Activated naive CD8-positive, alpha-beta T cell treated with anti-CD3 and anti-CD28 coated beads, Interleukin-2, amount 10 ng/mL, durations not matched to agents 7 days and 5 days (primary cell): ENCODE measurements around the gene COL23A1. TPM values are rescaled to one million over a fixed set of nuclear protein-coding genes. Genes with fewer than 3 reads are reported as not detected.

Source experiments
- ATAC-seq: fragments of 150-1000 bp; cut with Tn5 transposase; one replicate; pipeline ENCODE4 v1.10.0; 2021; ENCODE audit warnings: low read depth, moderate library complexity
- POLR2A ChIA-PET: fragments of 350-600 bp; sonication (Branson Sonifier 250); formaldehyde crosslinking; loops from one replicate; lab custom pipeline; 2021; ENCODE audit warnings: antibody characterized with exemption; lab: Charles Lee
- DNase-seq: peaks from one replicate; pipeline ENCODE4 v3.0.0; 2021
- H3K27ac Mint-ChIP-seq: one replicate; pipeline ENCODE4 v1.8.0; 2022; ENCODE audit warnings: mild to moderate bottlenecking, mixed read lengths
- H3K27me3 Mint-ChIP-seq: one replicate; pipeline ENCODE4 v1.8.0; 2022; ENCODE audit warnings: mild to moderate bottlenecking, moderate library complexity, mixed read lengths
- H3K36me3 Mint-ChIP-seq: one replicate; pipeline ENCODE4 v1.8.0; 2021; ENCODE audit warnings: mild to moderate bottlenecking, mixed read lengths
- H3K4me1 Mint-ChIP-seq: one replicate; pipeline ENCODE4 v1.8.0; 2021; ENCODE audit warnings: mixed read lengths
- H3K4me3 Mint-ChIP-seq: one replicate; pipeline ENCODE4 v1.8.0; 2022; ENCODE audit warnings: mild to moderate bottlenecking, moderate library complexity, mixed read lengths
- H3K9me3 Mint-ChIP-seq: one replicate; pipeline ENCODE4 v1.8.0; 2021; ENCODE audit warnings: mixed read lengths
- total RNA-seq, 2 experiments: library from RNA; stranded (reverse); gene quantifications; one replicate each; pipeline ENCODE4 v1.2.3, GENCODE V29; 2021

Gene COL23A1
- total RNA-seq, 2 experiments from 2014 or later, result 0.60 to 0.83 TPM

DNA sequence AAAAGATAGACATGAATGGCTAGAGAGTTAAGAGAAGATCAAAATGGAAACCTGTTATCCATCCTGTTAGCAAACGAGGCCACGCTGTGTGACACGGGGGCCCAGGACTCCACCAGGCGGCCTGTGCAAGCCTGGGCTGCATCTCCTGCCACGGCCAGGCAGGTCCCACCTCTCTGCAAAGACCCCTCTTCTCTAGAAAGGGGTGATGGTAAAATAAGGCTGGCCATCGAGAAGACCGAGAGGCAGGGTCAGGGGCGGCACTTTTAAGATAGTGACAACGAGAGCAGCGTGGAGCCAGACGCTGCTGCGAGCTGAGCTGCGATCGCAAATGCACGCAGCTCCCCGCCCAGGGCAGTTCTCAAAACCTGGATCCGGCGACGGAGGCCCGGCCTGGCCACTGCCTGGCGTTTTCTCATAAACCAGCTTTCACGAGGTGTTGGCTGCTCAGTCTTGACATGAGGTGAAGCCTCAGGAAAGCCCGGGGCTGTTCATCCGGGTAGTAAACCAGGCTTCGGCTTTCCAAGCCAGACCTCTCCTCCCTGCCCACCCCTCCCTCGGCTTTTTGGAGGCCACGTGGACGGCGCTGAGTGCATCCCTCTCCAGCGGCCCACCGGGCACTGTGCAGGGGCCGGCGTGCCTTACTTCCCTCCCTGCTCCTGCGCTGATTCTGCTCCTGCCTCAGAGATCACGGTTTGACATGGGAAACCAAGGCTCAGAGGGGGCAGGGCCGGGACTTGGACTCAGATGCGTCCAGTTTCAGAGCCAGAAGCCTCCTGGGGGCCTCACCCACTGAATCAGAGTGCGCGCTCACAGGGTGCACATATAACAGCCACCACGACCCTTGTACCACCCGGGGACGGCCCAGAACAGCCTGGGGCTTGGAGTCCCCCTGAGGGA lies 206.0 kb downstream of the COL23A1 start:
- Mint-ChIP-seq H3K9me3 (no peaks in the 10 kb centered on the region), H3K4me3 (no peak overlapping the region), H3K4me1 (no peaks in the 10 kb centered on the region), H3K27me3 (no peaks in the 10 kb centered on the region), H3K36me3 (no peaks in the 10 kb centered on the region), H3K27ac (no peak overlapping the region)
- DNase-seq, result no peak
- POLR2A ChIA-PET, result no interaction called here
- ATAC-seq, result no peak

DNA sequence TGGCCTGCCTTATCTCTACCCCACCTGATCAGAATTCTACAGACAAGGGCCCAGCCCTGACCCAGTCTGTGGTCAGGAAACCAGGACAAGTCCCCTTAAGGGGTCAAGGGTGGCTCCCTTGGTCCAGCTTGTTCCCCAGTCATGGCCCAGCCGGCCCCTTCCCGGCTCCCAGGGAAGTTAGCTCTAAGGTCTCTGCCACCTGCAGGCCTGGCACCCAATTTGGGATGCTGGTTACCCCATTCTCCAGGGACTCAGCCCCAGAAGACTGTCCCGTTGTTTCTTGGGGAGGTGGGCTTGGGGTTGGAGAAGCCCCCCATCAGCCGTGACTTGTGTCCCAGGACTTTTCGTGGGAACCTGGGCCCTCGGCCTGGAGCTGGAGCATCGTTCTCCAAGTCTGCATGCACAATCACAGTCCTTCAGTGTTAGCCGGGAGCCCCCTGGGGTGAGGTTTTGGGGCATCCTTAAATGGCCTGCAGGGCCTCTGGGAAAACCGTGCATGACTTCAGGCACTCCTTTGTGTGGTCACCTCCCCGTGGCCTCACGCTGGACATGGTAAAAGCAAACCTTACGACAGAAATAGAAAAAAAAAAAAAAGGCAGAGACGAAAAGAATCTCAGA lies 206.8 kb downstream of the COL23A1 start:
- Mint-ChIP-seq H3K27me3 (no peaks in the 10 kb centered on the region), H3K4me1 (no peaks in the 10 kb centered on the region), H3K9me3 (no peaks in the 10 kb centered on the region), H3K4me3 (no peak overlapping the region), H3K27ac (no peak overlapping the region), H3K36me3 (no peaks in the 10 kb centered on the region)
- ATAC-seq (no peak), DNase-seq (no peak)
- POLR2A ChIA-PET, result no interaction called here

DNA sequence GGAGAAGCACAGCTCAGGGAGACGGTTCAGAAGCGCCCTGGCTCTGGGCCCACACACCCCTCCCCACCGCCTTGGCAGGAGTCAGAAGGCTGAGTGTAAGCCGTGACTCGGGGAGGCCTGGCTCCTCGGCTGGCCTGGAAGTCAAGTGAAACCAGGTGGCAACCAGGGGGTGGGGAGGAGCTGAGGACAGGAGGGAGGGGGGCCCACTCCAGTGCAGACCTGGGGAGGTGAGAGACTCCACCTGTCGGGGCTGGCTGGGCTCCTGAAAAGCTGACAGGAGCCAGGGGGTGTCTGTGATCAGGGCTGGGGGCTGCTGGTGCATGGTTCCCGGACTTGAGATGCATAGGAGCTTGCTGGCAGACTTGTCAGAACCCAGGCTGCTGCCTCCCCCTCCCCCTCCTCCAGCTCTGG lies 207.4 kb downstream of the COL23A1 start:
- POLR2A ChIA-PET, result no interaction called here
- H3K27ac Mint-ChIP-seq, result no peak overlapping the region
- H3K27me3 Mint-ChIP-seq, result no peaks in the 10 kb centered on the region
- DNase-seq (no peak), ATAC-seq (no peak)
- no peaks in the 10 kb centered on the region for H3K36me3 Mint-ChIP-seq
- H3K9me3 Mint-ChIP-seq, result no peaks in the 10 kb centered on the region
- H3K4me1 Mint-ChIP-seq, result no peaks in the 10 kb centered on the region
- H3K4me3 Mint-ChIP-seq, result no peak overlapping the region

DNA sequence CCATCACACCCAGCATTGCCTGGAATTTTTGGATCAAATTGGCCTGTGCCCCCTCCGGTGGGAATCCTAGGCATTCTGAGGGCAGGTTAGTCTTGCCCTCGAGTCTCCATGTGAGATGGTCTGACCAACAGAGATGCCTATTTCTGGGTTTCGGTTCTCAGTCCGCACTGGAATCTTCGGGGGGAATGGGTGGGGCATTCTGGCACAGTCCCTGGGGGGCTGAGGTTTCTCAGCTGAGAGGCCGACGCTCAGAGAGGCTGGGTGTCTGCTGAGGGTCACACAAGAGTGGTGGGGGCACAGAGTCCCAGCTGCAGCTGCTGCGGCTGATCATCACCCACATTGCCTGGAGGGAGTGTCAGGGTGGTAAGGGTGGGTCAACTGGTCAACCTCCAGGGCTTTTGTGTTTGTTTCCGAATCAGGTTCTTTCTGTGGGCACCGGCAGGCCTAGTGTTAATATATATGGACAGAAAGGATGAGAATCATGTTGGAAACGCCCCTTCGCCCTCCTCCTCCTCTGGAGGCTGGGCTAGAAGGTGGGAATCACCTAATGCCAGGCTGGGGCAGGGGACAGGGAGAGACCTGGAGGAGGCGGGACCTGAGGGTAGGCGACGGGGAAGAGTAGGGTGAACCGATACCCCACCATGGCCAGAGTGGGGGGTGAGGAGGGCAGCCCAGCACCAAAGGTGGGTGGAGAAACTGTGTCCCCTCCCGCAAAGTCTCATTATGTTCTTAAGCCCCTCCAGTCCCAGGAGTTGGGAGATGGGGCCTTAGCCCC lies 208.1 kb downstream of the COL23A1 start:
- Mint-ChIP-seq H3K4me1 (no peaks in the 10 kb centered on the region), H3K36me3 (no peaks in the 10 kb centered on the region), H3K27me3 (no peaks in the 10 kb centered on the region), H3K27ac (no peak overlapping the region), H3K4me3 (no peak overlapping the region), H3K9me3 (no peaks in the 10 kb centered on the region)
- DNase-seq (no peak), ATAC-seq (no peak)
- POLR2A ChIA-PET, result interaction anchor here (0.6 kb wide), 1 partner anchor 305 kb away, joined by 3 read pairs; no protein-coding TSS in a partner anchor

DNA sequence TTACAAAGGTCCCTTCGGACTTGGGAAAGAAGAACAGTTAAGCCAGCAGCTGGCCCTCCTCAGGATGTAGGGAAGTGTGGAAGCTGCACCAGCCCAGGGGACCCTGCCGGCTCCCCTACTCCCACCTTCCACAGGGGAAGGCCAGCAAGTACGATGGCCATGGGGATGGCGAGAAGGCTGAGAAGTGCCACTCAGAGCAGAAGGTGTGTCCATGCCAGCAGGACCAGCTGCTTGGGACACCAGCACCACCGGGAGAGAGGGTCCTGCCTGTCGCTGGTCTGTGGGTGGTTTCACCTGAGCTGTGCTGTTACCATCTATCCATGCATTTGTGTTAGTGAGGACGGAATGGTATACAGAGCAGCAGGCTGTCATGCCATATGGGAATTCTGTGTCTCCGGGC lies 209.0 kb downstream of the COL23A1 start:
- H3K4me1 Mint-ChIP-seq, result no peaks in the 10 kb centered on the region
- H3K27ac Mint-ChIP-seq, result no peak overlapping the region
- DNase-seq, result no peak
- H3K4me3 Mint-ChIP-seq, result no peak overlapping the region
- H3K36me3 Mint-ChIP-seq, result no peaks in the 10 kb centered on the region
- ATAC-seq, result no peak
- no peaks in the 10 kb centered on the region for H3K27me3 Mint-ChIP-seq
- POLR2A ChIA-PET, result no interaction called here
- no peaks in the 10 kb centered on the region for H3K9me3 Mint-ChIP-seq

DNA sequence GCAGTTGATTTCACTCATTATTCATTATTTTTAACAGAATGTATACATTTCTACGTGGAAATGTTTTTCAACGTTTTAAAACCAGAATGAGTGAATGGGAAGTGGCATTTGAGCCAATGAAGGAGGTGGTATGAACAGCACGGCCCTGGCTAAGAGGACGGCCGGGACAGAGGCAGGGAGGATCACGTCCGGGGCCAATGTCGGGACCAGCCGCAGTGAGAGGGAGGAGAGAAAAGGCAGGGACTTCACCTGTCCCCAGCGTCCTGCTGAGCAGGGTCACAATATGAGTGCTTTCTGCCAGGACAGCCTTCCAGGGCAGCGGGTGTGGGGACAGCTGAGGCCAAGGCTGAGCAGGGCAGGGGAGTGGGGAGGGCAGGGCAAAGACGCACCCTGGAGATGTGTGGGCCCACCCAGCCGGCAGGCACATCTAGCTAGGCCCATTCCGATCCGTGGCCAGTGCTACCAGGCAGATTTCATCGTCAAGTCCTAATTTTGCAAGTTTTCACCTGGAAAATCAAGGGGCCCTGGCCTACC lies 209.6 kb downstream of the COL23A1 start:
- no peaks in the 10 kb centered on the region for H3K36me3 Mint-ChIP-seq
- DNase-seq (no peak), ATAC-seq (no peak)
- H3K27ac Mint-ChIP-seq, result no peak overlapping the region
- H3K9me3 Mint-ChIP-seq, result no peaks in the 10 kb centered on the region
- H3K4me3 Mint-ChIP-seq, result no peak overlapping the region
- H3K27me3 Mint-ChIP-seq, result no peaks in the 10 kb centered on the region
- POLR2A ChIA-PET, result no interaction called here
- H3K4me1 Mint-ChIP-seq, result no peaks in the 10 kb centered on the region

DNA sequence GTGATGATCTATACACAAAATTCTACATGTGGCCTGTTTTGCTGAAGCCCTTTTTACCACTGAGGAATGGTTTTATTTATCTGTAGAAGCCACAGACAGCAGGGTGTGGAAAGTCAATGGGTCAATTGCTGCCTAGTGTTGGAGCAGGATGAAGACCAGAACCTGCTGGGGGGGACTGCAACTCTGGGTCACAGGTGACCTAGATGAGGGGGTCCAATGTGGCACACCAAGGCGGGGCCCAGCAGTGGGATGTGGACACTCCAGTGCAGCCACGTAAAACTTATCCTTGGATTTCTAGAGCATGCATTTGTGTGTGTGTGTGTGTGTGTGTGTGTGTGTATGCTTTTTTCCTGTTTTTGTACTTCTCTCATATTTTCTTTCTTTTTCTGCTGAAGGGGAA lies 210.1 kb downstream of the COL23A1 start:
- no peaks in the 10 kb centered on the region for H3K36me3 Mint-ChIP-seq
- POLR2A ChIA-PET, result no interaction called here
- no peaks in the 10 kb centered on the region for H3K4me1 Mint-ChIP-seq
- DNase-seq (no peak), ATAC-seq (no peak)
- no peak overlapping the region for H3K27ac Mint-ChIP-seq
- H3K27me3 Mint-ChIP-seq, result no peaks in the 10 kb centered on the region
- H3K4me3 Mint-ChIP-seq, result no peak overlapping the region
- H3K9me3 Mint-ChIP-seq, result no peaks in the 10 kb centered on the region

DNA sequence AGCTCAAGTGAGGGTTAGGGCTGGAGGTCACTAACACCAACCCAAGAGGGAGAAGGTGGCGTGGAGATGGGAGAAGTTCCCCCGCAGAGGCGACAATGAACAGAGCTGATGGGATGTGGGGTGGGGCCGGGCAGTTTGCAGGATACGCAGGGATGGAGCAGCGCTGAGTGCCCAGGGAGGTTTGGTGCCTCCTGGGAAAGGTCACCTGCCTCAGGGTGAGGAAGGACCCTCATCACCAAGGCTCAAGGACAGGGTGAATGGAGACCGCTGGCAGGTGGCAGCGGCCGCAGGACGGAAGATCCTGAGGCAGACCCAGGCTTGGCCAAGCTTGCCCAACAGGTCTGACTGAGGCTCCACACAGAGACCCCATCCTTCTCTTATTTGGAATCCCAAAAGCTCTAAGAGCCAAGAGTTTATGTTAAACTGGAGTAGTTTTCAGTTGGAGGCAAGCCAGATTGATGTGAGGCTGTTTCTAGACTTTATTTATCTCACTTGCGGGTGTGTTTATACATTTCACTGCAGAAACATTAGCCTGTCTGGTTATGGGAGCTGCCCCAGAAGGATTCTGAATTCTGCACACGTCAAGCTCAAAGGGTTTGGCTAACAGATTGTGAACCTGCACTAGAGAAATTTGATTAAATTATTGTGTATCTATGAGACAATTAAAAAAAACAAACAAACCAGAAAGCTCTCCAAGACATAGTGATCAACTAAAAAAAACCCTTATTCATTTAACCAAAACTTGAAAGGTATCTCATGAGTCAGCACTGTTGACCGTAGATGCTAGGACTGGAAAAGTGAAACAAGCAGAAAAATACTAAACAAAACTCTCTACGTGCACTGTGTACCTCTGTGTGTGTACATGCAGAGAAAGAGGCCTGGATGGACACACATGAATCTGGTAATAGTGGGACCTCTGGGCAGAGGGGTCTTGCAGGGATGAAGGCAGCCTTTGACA lies 211.4 kb downstream of the COL23A1 start:
- Mint-ChIP-seq H3K27me3 (no peaks in the 10 kb centered on the region), H3K4me1 (no peaks in the 10 kb centered on the region), H3K36me3 (no peaks in the 10 kb centered on the region), H3K27ac (no peak overlapping the region), H3K4me3 (no peak overlapping the region), H3K9me3 (no peaks in the 10 kb centered on the region)
- no peak for ATAC-seq
- no peak for DNase-seq
- POLR2A ChIA-PET, result no interaction called here

DNA sequence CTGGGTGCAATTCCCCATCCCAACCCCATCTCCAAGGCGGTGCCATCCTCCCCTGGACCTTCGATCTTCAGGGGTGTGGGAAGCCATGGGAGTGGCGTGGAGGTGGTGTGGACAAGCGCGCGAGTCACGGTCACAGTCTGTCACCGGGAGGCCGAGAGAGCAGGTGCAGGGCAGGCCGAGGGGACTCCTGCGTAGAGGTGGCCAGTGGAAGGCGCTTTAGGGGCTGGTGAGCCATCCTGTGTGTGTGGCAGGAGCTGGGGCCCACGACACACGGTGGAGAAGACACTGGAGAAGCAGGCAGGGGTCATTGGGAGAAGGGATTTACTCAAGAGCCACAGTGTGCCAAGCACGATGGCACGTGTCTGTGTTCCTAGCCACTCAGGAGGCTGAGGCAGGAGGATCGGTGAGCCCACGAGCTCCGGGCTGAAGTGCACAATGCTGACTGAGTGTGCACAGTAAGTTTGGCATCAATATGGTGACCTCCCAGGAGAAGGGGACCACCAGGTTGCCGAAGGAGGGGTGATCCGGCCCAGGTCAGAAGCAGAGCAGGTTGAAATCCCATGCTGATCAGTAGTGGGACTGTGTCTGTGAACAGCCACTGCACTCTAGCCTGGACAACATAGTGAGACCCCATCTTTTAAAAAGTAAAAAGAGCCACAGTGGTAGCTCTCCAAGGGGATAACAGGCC lies 212.5 kb downstream of the COL23A1 start:
- ATAC-seq (no peak), DNase-seq (no peak)
- Mint-ChIP-seq H3K4me1 (no peaks in the 10 kb centered on the region), H3K27me3 (no peaks in the 10 kb centered on the region), H3K9me3 (no peaks in the 10 kb centered on the region), H3K36me3 (no peaks in the 10 kb centered on the region), H3K27ac (no peak overlapping the region), H3K4me3 (no peak overlapping the region)
- POLR2A ChIA-PET, result no interaction called here

DNA sequence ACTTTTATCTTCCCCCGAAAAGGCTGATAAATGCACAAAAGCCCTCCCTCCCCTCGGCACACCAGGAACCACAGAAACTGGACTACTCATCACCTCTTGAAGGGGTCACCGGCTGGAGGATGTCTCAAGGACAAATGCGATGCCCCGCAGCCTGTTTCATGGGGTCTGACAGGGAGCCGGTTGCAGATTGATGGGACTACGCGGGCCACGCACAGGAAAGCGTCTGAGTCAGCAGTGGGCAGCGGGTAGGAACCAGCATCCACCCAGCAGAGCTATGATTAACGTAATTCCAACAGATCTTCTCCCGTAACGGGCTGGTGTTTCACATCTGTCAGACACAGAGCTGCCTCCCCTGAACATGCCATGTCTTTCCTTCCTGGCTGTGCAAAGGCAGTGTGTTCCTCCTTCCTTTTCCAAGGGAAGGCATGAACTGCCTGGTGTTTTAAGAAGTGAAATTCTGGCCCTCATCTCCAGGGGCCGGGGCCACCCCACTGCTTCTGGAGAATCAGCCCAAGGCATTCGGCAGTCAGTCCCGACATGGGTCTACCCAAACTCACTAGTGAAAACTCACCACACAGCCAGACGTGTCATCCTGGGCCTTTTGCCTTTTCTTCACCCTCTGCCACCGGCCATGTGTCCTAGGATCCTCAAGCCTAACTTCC lies 213.1 kb downstream of the COL23A1 start:
- Mint-ChIP-seq H3K4me1 (no peaks in the 10 kb centered on the region), H3K27me3 (no peaks in the 10 kb centered on the region), H3K36me3 (no peaks in the 10 kb centered on the region), H3K4me3 (no peak overlapping the region), H3K9me3 (no peaks in the 10 kb centered on the region), H3K27ac (no peak overlapping the region)
- DNase-seq (no peak), ATAC-seq (no peak)
- POLR2A ChIA-PET, result no interaction called here

DNA sequence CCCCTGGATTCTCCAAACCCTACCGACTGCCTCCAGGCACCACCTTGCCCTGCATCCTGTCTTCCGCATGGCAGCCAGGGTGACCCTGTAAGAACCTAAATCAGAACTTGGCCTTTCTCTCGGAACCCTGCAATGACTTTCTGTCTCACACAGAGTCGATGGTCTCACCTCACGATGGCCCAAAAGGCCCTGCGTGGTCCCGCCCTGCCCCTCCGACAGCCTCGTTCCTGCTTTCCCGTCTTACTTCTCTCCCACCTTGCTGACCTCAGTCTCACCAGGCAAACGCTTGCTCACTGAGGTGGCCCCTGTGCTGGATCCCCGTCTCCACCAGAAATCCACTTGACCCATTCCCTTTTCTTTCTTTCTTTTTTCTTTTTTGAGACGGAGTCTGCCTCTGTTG lies 214.8 kb downstream of the COL23A1 start:
- Mint-ChIP-seq H3K27ac (no peak overlapping the region), H3K9me3 (no peaks in the 10 kb centered on the region), H3K36me3 (no peaks in the 10 kb centered on the region), H3K27me3 (no peaks in the 10 kb centered on the region), H3K4me1 (no peaks in the 10 kb centered on the region), H3K4me3 (no peak overlapping the region)
- no peak for DNase-seq
- POLR2A ChIA-PET, result no interaction called here
- ATAC-seq, result no peak

DNA sequence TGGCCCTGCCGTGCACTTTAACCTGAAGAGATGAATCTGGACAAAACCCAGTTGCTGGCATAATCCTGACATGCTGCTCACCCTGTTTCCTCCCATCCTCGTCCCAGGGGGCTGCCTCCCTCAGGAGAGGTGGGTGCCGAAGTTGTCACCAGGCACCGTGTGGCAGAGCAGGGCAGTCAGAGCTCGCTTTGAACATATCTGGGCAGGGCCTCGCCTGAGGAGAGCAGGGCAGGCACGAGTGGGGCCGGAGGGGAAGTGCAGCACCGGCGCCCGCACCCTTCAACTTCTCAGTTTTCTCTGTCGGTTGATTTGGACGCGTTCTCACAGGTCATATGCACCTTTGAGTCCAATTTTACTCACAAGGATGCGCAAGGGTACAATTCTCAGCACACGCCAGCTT lies 216.5 kb downstream of the COL23A1 start:
- DNase-seq, result no peak
- POLR2A ChIA-PET, result no interaction called here
- H3K36me3 Mint-ChIP-seq, result no peaks in the 10 kb centered on the region
- no peak overlapping the region for H3K27ac Mint-ChIP-seq
- no peak for ATAC-seq
- H3K4me3 Mint-ChIP-seq, result no peak overlapping the region
- no peaks in the 10 kb centered on the region for H3K4me1 Mint-ChIP-seq
- no peaks in the 10 kb centered on the region for H3K27me3 Mint-ChIP-seq
- H3K9me3 Mint-ChIP-seq, result no peaks in the 10 kb centered on the region
